Stimulated activated naive B cell treated with anti-CD40 and anti-IgM and Interleukin-4, amounts not matched to agents 10 μg/mL and 1 μg/mL and 100 μg/mL, for 72 hours (primary cell): ENCODE results near the gene GATA3.
"Not testable (repeated sequence)": the region's sequence is repeated elsewhere in the genome, so short reads cannot be mapped to it uniquely, and the experiment has no call there.

Source experiments
- ATAC-seq, 2 donors: fragments of 150-1000 bp; cut with Tn5 transposase; replicated peaks; 2 replicates each; pipeline ENCODE4 v1.10.0; 2021; ENCODE audit warnings: moderate library complexity in 1 of 2
- DNase-seq: peaks from one replicate; pipeline ENCODE4 v3.0.0; 2021
- H3K27ac Mint-ChIP-seq: one replicate; pipeline ENCODE4 v1.8.0; 2022; ENCODE audit warnings: mild to moderate bottlenecking, mixed read lengths
- H3K27me3 Mint-ChIP-seq, 2 donors: one replicate each; pipeline ENCODE4 v1.8.0; 2022; ENCODE audit warnings: mixed read lengths in 2 of 2
- H3K36me3 Mint-ChIP-seq, 2 donors: one replicate each; pipeline ENCODE4 v1.8.0; 2022; ENCODE audit warnings: mixed read lengths in 2 of 2, mild to moderate bottlenecking in 1 of 2
- H3K4me1 Mint-ChIP-seq, 2 donors: one replicate each; pipeline ENCODE4 v1.8.0; 2022; ENCODE audit warnings: mixed read lengths in 2 of 2, mild to moderate bottlenecking in 1 of 2
- H3K4me3 Mint-ChIP-seq, 2 donors: one replicate each; pipeline ENCODE4 v1.8.0; 2022; ENCODE audit warnings: mild to moderate bottlenecking in 2 of 2, mixed read lengths in 2 of 2, moderate library complexity in 1 of 2
- H3K9me3 Mint-ChIP-seq, 2 donors: one replicate each; pipeline ENCODE4 v1.8.0; 2022; ENCODE audit warnings: mixed read lengths in 2 of 2, mild to moderate bottlenecking in 1 of 2

GATA3 gene

DNA sequence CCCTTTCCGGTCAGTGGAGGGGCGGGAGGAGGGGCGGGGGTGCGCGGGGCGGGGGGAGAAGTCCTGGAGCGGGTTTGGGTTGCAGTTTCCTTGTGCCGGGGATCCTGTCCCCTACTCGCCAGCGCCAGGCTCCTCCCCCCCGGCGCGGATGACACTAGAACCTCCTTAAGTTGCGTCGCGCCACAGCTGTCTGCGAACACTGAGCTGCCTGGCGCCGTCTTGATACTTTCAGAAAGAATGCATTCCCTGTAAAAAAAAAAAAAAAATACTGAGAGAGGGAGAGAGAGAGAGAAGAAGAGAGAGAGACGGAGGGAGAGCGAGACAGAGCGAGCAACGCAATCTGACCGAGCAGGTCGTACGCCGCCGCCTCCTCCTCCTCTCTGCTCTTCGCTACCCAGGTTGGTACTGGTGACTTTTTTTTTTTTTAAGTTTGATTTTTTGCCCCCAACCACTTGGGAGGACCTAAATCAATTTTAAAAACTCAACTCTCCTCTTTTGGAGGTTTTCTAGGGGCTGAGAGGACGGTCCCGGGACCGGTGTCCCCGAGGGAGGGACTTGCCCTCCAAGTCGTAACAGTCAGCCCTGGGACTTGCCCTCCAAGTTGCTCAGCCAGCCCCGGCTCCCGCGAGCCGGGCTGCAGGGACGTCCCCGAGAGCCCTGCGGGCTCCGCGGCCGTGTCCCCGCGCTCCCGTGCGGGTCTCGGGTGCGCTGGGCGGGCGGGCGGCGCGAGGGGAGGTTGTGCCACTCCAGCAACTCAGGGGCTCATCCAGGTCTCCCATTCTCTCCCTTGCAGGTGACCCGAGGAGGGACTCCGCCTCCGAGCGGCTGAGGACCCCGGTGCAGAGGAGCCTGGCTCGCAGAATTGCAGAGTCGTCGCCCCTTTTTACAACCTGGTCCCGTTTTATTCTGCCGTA, at the start of gene GATA3:
Gene GATA3 (plus strand): TSS at position 195 of the 914 bp plus-strand sequence. CDS start 968 bp downstream, outside the sequence.
- ATAC-seq (peak in 1 of 2 donors; percentile 37), DNase-seq (no peak)
- peaks cover 3 to 4% of the 10 kb centered on the region in 2 donors for H3K36me3 Mint-ChIP-seq
- H3K27me3 Mint-ChIP-seq: peaks cover 58 to 94% of the 10 kb centered on the region in 2 donors
- H3K27ac Mint-ChIP-seq: peak within 1 kb of the TSS; percentile 91
- no peaks in the 10 kb centered on the region for H3K9me3 Mint-ChIP-seq
- peak within 1 kb of the TSS; percentile 82 to 89 for H3K4me3 Mint-ChIP-seq
- peaks cover 38 to 75% of the 10 kb centered on the region in 2 donors for H3K4me1 Mint-ChIP-seq

DNA sequence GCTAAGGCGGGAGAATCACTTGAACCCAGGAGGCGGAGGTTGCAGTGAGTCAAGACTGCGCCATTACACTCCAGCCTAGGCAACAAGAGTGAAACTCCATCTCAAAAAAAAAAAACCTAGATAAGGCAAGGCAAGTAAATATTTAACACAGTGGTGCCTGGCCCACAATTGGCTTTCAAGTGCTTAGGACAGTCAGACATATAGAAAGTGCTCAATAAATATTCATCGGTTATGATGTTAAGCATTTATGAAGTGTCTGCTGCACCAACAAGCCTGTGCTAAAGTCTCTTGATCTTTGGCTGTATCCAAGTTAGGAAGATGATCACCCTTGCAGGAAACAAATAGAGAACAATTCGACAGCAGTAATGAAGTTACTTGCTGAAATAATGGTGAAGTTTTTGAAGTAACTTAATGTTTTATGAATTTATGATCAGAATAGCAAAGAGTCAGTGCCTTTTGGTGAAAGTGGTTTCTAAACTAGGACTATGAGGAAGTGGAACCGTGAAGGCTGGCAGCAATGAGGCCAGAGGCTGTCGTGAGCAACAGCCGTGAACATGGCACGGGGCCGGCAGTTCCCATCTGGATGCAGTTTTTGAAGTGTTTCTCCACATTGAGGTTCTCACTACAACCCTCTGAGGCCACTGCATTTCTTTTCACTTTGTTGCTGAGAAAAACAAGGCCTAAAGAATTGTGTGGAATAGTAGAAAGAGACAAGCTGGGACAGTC, 48.1 kb upstream of the GATA3 start:
- Mint-ChIP-seq H3K4me3 (no peak overlapping the region), H3K36me3 (peaks cover 39 to 60% of the 10 kb centered on the region in 2 donors), H3K4me1 (peaks cover 4 to 5% of the 10 kb centered on the region in 2 donors), H3K27ac (no peak overlapping the region), H3K9me3 (peaks cover 17% of the 10 kb centered on the region in 2 donors), H3K27me3 (no peaks in the 10 kb centered on the region)
- DNase-seq (no peak), ATAC-seq (peak in 1 of 2 donors; percentile 65)

DNA sequence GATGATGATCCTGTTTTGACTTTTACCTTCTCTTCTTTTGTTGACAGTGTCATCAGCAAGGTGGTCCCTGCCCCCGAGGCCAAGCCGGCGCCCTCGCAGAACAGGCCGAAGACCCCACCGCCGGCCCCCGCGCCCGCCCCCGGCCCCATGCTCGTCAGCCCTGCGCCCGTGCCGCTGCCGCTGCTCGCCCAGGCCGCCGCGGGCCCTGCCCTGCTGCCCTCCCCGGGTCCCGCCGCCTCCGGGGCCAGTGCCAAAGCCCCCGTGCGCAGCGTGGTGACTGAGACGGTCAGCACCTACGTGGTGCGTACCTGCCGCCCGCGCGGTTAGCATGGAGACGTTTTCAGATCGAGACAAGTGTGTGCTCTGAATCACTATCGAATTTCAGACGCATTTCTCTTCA, 45.5 kb upstream of the GATA3 start:
- no peak overlapping the region for H3K4me3 Mint-ChIP-seq
- H3K27me3 Mint-ChIP-seq: no peaks in the 10 kb centered on the region
- peaks cover 4 to 7% of the 10 kb centered on the region in 2 donors for H3K9me3 Mint-ChIP-seq
- H3K4me1 Mint-ChIP-seq: peaks cover 4 to 5% of the 10 kb centered on the region in 2 donors
- no peak overlapping the region for H3K27ac Mint-ChIP-seq
- DNase-seq (no peak), ATAC-seq (no peak)
- H3K36me3 Mint-ChIP-seq: peaks cover 34 to 54% of the 10 kb centered on the region in 2 donors

DNA sequence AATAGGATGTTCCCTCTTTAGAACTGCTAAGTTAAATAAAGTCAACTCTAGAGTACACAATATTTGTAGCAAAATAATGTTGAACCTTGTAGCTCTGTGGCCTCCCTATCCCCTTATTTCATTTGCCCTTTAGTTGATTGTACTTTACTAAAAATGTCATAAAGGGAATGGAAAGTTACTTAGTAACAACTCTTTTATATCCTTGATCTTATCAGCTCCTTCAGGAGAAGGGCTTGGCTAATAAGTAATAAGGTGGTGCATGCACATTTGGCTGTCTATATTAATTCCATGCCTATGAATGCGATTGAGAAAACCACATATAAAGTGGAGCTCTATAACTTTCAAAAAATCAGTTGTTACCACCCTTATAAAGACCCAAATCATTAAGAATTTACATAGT, 41.5 kb upstream of the GATA3 start:
- Mint-ChIP-seq H3K9me3 (no peaks in the 10 kb centered on the region), H3K27ac (no peak overlapping the region), H3K4me3 (no peak overlapping the region), H3K36me3 (peaks cover 27 to 55% of the 10 kb centered on the region in 2 donors), H3K27me3 (no peaks in the 10 kb centered on the region), H3K4me1 (no peaks in the 10 kb centered on the region)
- DNase-seq: no peak
- no peak for ATAC-seq

DNA sequence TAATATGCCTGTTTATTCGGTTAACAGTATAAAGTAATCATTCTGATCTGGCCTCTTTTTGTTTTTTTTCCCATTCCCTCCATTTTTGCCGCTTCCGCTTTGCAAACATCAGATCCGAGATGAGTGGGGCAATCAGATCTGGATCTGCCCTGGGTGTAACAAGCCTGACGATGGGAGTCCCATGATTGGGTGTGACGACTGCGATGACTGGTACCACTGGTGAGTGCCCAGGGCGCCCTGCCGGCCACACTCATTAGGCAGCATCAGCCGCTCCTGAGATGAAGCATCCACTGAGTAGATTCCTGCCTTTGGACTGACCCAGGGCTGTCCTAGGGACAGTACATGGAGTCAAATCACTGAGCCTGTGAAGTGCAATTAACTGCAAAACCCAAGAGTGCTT, 40.9 kb upstream of the GATA3 start:
- H3K27me3 Mint-ChIP-seq: no peaks in the 10 kb centered on the region
- ATAC-seq (no peak), DNase-seq (no peak)
- H3K36me3 Mint-ChIP-seq: peaks cover 27 to 53% of the 10 kb centered on the region in 2 donors
- H3K4me1 Mint-ChIP-seq: no peaks in the 10 kb centered on the region
- no peak overlapping the region for H3K4me3 Mint-ChIP-seq
- H3K9me3 Mint-ChIP-seq: no peaks in the 10 kb centered on the region
- H3K27ac Mint-ChIP-seq: no peak overlapping the region

DNA sequence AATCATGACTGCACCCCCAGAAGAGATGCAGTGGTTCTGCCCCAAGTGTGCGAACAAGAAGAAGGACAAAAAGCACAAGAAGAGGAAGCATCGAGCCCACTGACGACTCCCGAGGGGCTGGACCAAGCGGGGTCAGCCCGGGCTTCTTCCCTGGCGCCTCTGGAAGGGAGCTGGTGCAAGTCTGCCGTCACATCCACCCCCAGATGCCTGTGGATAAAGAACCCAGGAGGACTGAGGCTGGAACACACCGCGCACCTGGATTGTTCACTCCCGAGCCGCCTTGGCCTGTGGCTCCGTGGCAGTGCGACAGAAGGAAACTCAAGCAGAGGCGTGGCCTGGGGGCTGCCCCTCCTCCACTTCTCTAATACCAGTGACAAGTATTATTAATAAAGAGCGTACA, 39.8 kb upstream of the GATA3 start:
- H3K27ac Mint-ChIP-seq: no peak overlapping the region
- H3K4me3 Mint-ChIP-seq: no peak overlapping the region
- ATAC-seq (no peak), DNase-seq (no peak)
- no peaks in the 10 kb centered on the region for H3K9me3 Mint-ChIP-seq
- H3K36me3 Mint-ChIP-seq: peaks cover 22 to 45% of the 10 kb centered on the region in 2 donors
- no peaks in the 10 kb centered on the region for H3K4me1 Mint-ChIP-seq
- H3K27me3 Mint-ChIP-seq: no peaks in the 10 kb centered on the region

DNA sequence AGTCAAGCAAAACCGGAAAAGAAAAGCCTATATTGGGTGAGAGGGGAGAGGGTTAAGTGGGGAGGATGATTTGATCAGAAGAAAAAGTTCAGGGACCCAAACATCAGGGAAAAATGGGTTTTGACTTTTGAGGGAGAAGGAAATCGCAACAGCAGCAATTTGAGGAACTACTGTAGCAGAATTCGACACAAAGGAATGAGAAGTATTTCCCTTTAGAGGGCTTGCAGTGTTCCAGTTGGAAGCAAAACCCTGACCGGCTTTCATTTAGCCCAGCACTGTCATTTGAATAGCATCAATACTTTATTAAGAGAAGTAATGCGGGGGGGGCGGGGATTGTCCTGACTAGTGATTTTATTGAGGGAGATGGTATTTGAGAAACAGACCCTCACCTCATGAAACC, 37.2 kb upstream of the GATA3 start:
- Mint-ChIP-seq H3K9me3 (no peaks in the 10 kb centered on the region), H3K27ac (no peak overlapping the region), H3K4me1 (no peaks in the 10 kb centered on the region), H3K36me3 (peaks cover 14 to 29% of the 10 kb centered on the region in 2 donors), H3K4me3 (no peak overlapping the region), H3K27me3 (peaks cover 0 to 4% of the 10 kb centered on the region in 2 donors)
- DNase-seq (no peak), ATAC-seq (no peak)

DNA sequence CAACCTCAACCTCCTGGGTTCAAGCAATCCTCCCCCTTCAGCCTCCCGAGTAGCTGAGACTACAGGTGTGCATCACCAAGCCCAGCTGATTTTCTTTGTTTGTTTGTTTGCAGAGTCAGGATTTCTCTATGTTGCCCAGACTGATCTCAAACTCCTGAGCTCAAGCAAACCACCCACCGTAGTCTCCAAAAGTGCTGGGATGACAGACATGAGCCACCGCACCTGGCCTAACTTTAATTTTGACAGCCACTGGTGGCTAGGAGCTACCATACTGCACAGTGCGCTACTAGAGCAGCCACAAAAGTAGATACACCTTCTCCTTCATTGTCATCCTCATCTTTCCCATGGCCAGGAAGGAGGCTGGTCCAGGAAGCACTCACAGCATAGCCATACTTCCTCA, 31.2 kb upstream of the GATA3 start:
- Mint-ChIP-seq H3K4me3 (no peak overlapping the region), H3K36me3 (no peaks in the 10 kb centered on the region), H3K9me3 (no peaks in the 10 kb centered on the region), H3K4me1 (peaks cover 4 to 8% of the 10 kb centered on the region in 2 donors), H3K27ac (no peak overlapping the region), H3K27me3 (peaks cover 17 to 33% of the 10 kb centered on the region in 2 donors)
- ATAC-seq (no peak), DNase-seq (no peak)

DNA sequence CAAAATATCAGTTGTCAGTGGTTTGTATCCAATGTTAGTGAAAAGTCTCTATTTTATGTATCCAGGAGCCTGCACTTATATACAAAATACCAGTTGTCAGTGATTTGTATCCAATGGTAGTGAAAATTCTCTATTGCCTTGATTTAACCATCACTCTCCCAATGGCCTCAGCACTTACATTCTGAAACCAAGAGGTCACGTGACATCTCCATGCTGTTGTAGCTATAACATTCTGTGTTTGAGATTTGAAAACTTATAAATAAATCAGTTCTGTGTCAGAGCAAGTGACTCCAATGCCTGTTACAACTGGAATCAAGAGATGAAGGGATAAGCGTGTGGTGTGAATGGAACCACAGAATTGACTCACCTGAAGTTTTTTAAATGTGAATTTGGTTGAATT, 30.6 kb upstream of the GATA3 start:
- peaks cover 4 to 8% of the 10 kb centered on the region in 2 donors for H3K4me1 Mint-ChIP-seq
- no peak overlapping the region for H3K4me3 Mint-ChIP-seq
- DNase-seq (no peak), ATAC-seq (no peak)
- H3K27ac Mint-ChIP-seq: no peak overlapping the region
- no peaks in the 10 kb centered on the region for H3K9me3 Mint-ChIP-seq
- H3K36me3 Mint-ChIP-seq: no peaks in the 10 kb centered on the region
- peaks cover 21 to 33% of the 10 kb centered on the region in 2 donors for H3K27me3 Mint-ChIP-seq

DNA sequence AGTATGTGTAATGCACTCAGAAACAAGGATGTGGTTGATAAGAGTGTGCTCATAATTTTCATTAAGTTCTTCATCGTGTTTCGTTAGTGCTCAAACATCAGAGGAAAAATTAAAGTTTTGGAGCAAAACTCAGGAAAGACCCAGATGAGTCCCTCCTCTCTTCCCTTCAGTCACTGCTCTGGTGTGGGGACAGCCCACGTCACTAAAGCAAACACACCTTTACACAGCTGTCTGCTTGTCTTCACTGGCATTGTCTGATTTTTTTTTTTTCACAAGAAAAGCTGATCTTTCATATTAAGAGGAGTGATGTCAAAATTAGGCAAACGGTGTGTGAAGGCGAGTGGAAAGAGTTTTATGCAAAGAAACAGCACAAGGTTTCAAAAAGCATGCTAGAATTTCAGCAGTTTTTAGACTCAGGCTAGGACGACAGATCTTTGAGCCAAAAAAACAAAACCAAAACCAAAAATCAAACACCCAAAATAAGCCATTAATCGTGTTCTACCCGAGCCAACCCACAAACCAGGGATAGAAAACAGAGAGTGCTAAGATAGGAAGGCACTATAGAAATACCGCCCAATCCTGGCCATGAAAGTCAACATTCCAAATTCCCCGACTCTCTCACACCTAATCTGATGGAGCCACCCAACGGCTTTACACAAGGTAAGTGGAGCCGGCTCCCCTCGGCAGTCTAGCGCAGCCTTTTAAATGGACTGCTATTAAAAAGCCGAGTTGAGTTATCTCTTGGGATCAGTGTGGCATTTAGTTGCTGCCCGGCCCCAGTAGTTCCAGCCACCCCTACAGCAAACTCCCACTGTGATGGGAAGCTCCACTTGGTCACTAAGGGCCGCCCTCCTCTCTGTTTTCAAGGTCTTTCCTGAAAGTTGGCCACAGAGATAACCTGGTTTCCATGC, 27.9 kb upstream of the GATA3 start:
- peaks cover 4 to 8% of the 10 kb centered on the region in 2 donors for H3K4me1 Mint-ChIP-seq
- no peak for DNase-seq
- H3K4me3 Mint-ChIP-seq: peak overlapping the region; percentile 53 to 65
- no peaks in the 10 kb centered on the region for H3K9me3 Mint-ChIP-seq
- H3K36me3 Mint-ChIP-seq: no peaks in the 10 kb centered on the region
- no peak for ATAC-seq
- H3K27me3 Mint-ChIP-seq: peaks cover 30 to 48% of the 10 kb centered on the region in 2 donors
- no peak overlapping the region for H3K27ac Mint-ChIP-seq

DNA sequence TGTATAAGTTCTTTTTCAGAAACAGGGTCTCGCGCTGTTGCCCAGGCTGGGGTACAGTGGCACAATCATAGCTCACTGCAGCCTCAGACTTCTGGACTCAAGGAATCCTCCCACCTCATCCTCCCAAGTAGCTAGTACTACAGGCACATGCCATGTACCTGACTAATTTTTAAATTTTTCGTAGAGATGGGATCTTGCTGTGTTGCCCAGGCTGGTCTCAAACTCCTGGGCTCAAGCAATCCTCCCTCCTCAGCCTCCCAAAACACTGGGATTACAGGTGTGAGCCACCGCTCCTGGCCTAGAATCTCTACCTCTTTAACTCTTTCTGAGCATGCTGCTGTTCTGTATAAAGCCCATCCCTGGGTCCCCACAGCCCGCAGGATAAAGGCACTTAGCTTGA, 23.3 kb upstream of the GATA3 start:
- peaks cover 6 to 17% of the 10 kb centered on the region in 2 donors for H3K4me1 Mint-ChIP-seq
- not testable (repeated sequence) for H3K4me3 Mint-ChIP-seq, ATAC-seq, H3K27ac Mint-ChIP-seq, H3K36me3 Mint-ChIP-seq, H3K9me3 Mint-ChIP-seq, DNase-seq
- H3K27me3 Mint-ChIP-seq: peaks cover 49 to 63% of the 10 kb centered on the region in 2 donors

DNA sequence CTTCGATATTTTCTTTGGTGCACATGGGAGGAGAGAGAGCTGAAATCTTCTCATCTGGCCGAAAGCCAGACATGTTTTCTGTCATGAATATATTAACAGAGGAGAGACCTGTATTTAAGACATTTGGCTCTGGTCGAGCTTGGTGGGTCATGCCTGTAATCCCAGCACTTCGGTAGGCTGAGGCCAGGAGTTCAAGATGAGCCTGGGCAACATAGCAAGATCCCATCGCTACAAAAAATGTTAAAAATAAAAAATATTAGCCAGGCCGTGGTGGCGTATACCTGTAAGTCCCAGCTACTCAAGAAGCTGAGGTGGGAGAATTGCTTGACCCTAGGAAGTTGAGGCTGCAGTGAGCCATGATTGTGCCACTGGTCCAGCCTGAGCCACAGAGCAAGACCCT, 21.9 kb upstream of the GATA3 start:
- peaks cover 0 to 6% of the 10 kb centered on the region in 2 donors for H3K36me3 Mint-ChIP-seq
- DNase-seq (no peak), ATAC-seq (no peak)
- H3K9me3 Mint-ChIP-seq: no peaks in the 10 kb centered on the region
- H3K27me3 Mint-ChIP-seq: peaks cover 51 to 68% of the 10 kb centered on the region in 2 donors
- H3K27ac Mint-ChIP-seq: no peak overlapping the region
- peaks cover 5 to 16% of the 10 kb centered on the region in 2 donors for H3K4me1 Mint-ChIP-seq
- no peak overlapping the region for H3K4me3 Mint-ChIP-seq

DNA sequence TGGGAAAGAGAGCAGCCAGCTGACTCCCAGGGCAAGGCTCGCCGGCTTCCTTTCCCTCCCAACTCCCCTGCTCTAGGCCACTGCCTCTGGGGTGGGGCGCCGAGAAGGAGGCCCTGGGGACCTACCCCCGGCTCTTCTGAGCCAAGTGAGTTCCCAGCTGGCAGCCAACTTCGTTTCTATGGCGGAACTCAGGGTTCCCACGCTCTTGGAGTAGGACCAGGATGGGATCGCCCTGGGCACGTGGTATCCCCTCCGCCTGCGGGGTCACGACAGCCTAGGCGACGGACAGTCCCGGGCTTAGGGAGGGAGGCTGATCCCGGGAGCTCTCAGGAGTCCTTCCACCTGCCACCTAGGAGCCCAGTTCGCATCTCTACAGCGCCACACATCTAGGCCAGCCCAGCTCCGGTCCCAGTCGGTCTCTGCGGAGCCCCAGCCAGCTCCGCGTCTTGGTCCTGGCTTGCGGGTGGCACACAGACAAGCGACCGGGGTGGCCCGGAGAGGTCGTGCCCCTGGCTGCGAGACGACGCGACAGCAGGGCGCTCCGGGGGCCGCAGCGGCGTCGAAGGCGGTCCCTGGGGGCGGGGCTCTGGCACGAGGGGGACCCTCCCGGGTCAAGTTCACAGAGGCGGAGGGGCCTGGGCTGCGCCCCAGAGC, 20.5 kb upstream of the GATA3 start:
- H3K36me3 Mint-ChIP-seq: peaks cover 5 to 14% of the 10 kb centered on the region in 2 donors
- peaks cover 0 to 6% of the 10 kb centered on the region in 2 donors for H3K9me3 Mint-ChIP-seq
- H3K4me3 Mint-ChIP-seq: peak overlapping the region in 1 of 2 donors; percentile 13
- peak overlapping the region; percentile 31 for H3K27ac Mint-ChIP-seq
- DNase-seq (no peak), ATAC-seq (no peak)
- H3K4me1 Mint-ChIP-seq: peaks cover 6 to 17% of the 10 kb centered on the region in 2 donors
- peaks cover 60 to 82% of the 10 kb centered on the region in 2 donors for H3K27me3 Mint-ChIP-seq
